IPS DF 6.9 (cell line): Measurements from ENCODE around the gene IRF2BPL.
A peak's percentile ranks its signal among the peaks of the same experiment; 100 is the strongest.

Source experiments
- DNase-seq: peaks from one replicate; pipeline ENCODE4 v3.0.0-alpha.2; 2013; ENCODE audit warnings: low read depth, low spot score
- H3K27ac ChIP-seq: one replicate; pipeline ENCODE4 v1.5.1; 2013; ENCODE audit warnings: low read length, control low read depth
- H3K27me3 ChIP-seq: 2 replicates; pipeline ENCODE4 v1.6.1; 2013; ENCODE audit warnings: mild to moderate bottlenecking, low read length; ENCODE audit not compliant: control insufficient read depth, insufficient read depth
- H3K36me3 ChIP-seq: 2 replicates; pipeline ENCODE4 v1.6.1; 2013; ENCODE audit warnings: low read length; ENCODE audit not compliant: control insufficient read depth, insufficient read depth
- H3K4me1 ChIP-seq: 2 replicates; pipeline ENCODE4 v1.6.1; 2013; ENCODE audit warnings: low read length; ENCODE audit not compliant: control insufficient read depth, insufficient read depth
- H3K4me3 ChIP-seq: 2 replicates; pipeline ENCODE4 v1.5.1; 2013; ENCODE audit warnings: mild to moderate bottlenecking, low read length
- H3K9me3 ChIP-seq: 2 replicates; pipeline ENCODE4 v1.6.1; 2013; ENCODE audit warnings: low read length, inconsistent platforms; ENCODE audit not compliant: control insufficient read depth, insufficient read depth
- WGBS: extraction: QIAGEN DNeasy Blood & Tissue Kit; methylation state at CpG from one replicate; pipeline ENCODE4 v1.1.7; 2013; ENCODE audit warnings: mixed read lengths, missing lambda C conversion rate; ENCODE audit not compliant: insufficient read length, insufficient coverage; 5-methylcytosine and 5-hydroxymethylcytosine counted together

IRF2BPL gene

DNA sequence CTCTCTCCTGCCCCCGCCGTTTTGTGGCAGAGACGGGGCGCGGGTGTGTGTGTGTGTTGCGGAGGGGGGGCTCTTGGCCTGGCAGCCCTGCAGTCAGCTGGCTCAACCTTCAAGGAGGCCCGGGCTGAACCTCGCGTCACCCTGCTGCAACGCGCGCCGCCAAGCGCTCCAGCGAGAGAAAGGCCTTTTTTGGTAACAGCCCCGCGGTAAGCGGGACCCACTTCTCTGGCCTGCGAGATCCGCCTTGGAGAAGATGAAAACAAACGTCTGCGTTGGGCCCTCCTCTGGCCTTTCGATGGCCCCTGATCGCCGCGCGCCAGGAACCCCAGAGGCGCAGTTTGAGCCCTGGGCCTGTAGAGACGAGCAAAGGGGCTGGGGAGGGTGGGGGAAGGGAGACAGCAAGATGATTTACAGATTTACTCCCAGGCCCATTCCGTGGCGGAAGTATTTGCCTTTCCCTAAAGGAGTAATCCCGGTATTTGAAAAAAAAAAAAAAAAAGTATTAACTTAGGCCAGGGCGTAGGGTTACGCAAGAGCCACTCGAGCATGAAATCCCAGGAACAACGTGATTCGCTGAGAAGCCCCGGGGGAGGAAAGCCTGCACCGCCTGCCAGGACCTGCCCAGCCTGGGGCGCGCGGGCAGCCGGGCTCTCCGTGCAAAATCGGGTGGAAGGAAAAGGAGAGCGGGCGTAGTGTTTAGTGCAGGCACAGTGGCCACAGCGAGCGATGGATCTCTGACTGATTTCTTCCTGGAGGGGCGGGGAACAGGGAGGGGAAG, 4.5 kb upstream of the IRF2BPL start:
- Histone ChIP-seq H3K9me3 (no peaks in the 10 kb centered on the region), H3K27me3 (no peaks in the 10 kb centered on the region), H3K27ac (no peak overlapping the region), H3K4me1 (peaks cover 10% of the 10 kb centered on the region), H3K4me3 (peak overlapping the region; percentile 21; the same call in 1 of the 2 replicates), H3K36me3 (no peaks in the 10 kb centered on the region)
- DNase-seq: no peak
- no CpG with 5 or more reads among the region's 50 CpGs for WGBS

DNA sequence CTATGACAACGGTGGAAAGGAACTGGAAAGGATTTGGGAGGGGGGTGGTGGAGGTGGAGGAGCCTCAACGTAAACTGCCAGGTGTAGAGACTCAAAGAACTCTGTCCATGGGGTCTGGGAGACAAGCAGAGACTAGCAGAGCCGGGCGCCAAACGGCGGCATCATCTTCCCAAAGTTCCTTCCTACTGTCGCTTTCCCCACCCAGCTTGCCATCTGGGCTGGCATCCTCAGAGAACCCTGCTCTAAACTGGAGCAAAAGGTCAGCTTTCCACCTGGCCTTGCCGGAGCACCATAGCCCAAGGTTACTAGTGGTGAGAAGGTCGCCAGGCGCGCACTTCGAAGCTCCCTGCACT, 4.0 kb upstream of the IRF2BPL start:
- WGBS: no CpG with 5 or more reads among the region's 12 CpGs
- H3K4me3 ChIP-seq: no peak overlapping the region; the same call in 1 of the 2 replicates
- no peaks in the 10 kb centered on the region for H3K27me3 ChIP-seq
- H3K4me1 ChIP-seq: peaks cover 10% of the 10 kb centered on the region
- no peaks in the 10 kb centered on the region for H3K36me3 ChIP-seq
- H3K9me3 ChIP-seq: no peaks in the 10 kb centered on the region
- DNase-seq: no peak
- no peak overlapping the region for H3K27ac ChIP-seq

DNA sequence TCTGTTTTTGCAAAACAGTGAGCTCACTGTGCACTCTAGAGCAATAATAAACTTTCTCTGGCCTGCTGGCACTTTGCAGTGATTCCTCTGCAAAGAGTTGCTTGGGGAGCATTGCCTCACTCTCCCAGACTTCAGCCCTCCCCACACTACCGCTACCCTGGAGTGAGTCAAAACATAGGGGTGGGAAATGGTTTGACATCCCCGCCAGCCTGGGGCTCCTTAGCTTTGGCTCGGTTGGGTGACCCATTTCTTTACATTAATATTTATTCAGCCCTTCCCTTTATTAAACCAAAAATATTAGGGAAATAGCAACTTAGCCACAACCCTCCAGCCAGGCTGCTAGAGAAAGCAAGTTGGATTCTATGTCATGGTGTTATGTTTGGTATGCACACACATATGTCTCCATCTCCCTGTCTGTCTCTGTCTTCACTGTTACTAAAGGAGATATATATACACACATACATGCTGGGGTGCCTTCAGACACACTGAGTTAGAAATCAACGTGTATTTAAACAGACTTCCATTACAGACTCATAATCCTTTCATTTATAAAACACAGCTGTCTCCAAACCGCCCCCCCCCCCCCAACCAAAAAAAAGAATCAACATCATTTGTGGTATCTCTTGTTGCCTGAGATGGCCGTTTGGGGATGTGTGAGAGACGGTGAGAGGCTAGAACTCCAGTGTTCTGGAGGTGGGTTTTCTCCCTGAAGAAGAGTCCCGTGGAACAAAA, 3.4 kb upstream of the IRF2BPL start:
- H3K27me3 ChIP-seq: no peaks in the 10 kb centered on the region
- peaks cover 10% of the 10 kb centered on the region for H3K4me1 ChIP-seq
- no peak for DNase-seq
- H3K27ac ChIP-seq: no peak overlapping the region
- no peaks in the 10 kb centered on the region for H3K9me3 ChIP-seq
- H3K4me3 ChIP-seq: no peak overlapping the region
- no CpG with 5 or more reads among the region's 8 CpGs for WGBS
- no peaks in the 10 kb centered on the region for H3K36me3 ChIP-seq

DNA sequence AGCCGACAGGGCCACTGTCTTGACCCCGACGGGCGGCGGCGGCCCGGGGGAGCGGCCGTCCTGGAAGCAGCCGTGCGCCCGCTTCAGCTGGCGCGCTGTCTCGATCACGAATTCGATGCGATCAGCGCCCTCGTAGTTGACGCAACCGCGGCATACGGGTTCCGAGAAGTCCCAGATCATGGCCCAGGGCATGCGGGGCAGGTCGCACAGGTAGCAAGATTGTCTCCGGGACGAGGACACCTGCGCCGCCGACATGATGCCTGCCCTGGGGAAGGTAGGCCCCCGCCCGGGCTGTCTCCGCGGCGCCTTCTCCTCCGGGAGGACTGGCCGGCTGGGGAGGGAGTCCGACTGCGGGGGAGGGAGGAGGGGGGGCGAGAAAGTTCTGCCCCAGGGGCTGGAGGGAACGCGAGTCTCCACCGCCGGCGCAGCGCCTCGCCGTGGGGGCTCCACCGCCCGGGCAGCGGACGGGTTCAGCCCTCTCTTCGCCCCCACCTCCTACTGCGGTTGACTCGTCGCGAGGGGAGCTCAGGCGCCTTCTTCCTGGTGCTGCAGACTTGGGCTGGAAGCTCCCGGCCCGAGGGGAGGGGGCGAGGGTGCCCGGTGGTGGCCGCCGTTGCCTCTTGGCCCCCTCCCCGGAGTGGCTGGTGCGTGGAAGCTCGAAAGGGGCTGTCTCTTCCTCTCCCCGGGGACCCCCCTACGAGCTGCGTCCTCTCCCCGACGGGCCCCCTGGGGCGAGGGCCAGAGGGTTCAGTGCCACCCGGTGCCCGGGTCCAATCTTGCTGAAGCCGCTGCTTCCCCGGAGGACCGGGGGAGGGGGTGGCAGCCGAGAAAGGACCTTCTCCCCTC, 747 bp downstream of the IRF2BPL start:
- H3K9me3 ChIP-seq: no peaks in the 10 kb centered on the region
- H3K36me3 ChIP-seq: peaks cover 4% of the 10 kb centered on the region; the same call in 1 of the 2 replicates
- WGBS: no CpG with 5 or more reads among the region's 81 CpGs
- DNase-seq: no peak
- H3K4me3 ChIP-seq: peak overlapping the region; percentile 76
- no peaks in the 10 kb centered on the region for H3K27me3 ChIP-seq
- peaks cover 12% of the 10 kb centered on the region for H3K4me1 ChIP-seq
- H3K27ac ChIP-seq: no peak overlapping the region

DNA sequence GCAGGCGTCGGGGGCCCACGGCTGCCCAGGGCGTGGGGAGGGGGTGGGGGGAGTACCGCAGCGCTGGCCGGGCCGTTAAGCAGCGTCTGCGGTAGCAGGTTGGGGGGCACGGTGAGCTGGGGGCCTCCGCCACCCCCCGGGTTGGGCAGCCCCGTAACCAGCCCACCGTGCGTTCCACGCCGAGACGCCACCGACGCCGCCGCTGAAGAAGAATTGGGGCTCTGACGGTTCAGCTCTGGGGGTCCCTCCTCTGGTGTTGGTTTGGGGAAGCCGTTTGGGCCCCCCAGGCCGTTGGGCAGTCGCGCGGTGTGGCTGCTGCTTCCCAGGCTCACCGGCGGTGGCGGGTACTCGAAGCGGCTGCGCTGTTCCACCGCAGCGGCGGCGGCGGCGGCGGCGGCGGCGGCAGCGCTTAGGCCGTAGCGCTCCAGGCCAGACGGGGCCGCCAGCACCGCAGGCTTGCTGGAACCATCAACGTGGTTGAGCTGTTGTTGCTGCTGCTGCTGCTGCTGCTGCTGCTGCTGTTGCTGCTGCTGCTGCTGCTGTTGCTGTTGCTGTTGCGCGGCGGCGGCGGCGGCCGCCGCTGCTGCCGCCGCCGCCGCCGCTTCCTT, 1.5 kb downstream of the IRF2BPL start:
- no peak overlapping the region for H3K27ac ChIP-seq
- H3K4me3 ChIP-seq: peak overlapping the region; percentile 76; the same call in 1 of the 2 replicates
- no peaks in the 10 kb centered on the region for H3K9me3 ChIP-seq
- WGBS: no CpG with 5 or more reads among the region's 65 CpGs
- peaks cover 10% of the 10 kb centered on the region for H3K4me1 ChIP-seq
- no peak for DNase-seq
- no peaks in the 10 kb centered on the region for H3K27me3 ChIP-seq
- peaks cover 4% of the 10 kb centered on the region; the same call in 1 of the 2 replicates for H3K36me3 ChIP-seq

DNA sequence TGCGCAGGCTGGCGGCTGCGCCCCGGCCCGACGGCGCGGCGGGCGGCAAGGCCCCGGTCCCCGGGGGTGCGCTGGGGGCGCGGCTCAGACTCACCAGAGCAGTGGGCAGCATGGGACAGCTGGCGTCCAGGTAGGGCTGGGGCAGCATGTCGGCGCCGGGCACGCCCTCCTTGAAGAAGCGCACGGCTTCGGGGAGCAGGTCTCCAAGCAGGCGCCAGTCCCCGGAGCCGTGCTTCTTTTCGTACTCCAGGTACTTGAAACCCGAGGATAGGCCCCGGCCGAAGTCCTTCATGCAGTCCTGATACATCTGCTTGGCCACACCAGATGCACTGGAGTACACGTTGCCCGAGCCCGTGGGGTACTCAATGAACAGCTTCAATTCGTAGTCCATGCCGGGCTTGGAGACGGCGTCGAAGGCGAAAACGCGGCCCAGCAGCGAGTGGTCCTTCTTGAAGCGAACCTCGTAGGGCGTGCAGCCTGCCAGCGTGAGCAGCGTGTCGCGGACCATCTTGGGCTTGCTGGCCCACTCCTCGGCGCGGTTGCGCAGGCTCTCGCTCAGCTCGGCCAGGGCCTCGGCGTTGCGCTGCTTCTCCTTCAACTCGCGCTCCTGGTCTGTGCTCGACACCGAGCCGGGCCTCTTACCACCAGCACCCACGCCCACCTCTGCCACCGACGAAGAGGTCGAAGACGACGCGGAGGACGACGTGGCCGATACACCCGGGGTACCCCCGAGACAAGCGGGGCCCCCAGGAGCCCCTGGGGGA, 2.2 kb downstream of the IRF2BPL start:
- H3K36me3 ChIP-seq: peaks cover 4% of the 10 kb centered on the region; the same call in 1 of the 2 replicates
- no CpG with 5 or more reads among the region's 76 CpGs for WGBS
- H3K9me3 ChIP-seq: no peaks in the 10 kb centered on the region
- no peak overlapping the region for H3K27ac ChIP-seq
- H3K4me3 ChIP-seq: peak overlapping the region; percentile 76; the same call in 1 of the 2 replicates
- peaks cover 5% of the 10 kb centered on the region; the same call in 1 of the 2 replicates for H3K4me1 ChIP-seq
- H3K27me3 ChIP-seq: no peaks in the 10 kb centered on the region
- no peak for DNase-seq

DNA sequence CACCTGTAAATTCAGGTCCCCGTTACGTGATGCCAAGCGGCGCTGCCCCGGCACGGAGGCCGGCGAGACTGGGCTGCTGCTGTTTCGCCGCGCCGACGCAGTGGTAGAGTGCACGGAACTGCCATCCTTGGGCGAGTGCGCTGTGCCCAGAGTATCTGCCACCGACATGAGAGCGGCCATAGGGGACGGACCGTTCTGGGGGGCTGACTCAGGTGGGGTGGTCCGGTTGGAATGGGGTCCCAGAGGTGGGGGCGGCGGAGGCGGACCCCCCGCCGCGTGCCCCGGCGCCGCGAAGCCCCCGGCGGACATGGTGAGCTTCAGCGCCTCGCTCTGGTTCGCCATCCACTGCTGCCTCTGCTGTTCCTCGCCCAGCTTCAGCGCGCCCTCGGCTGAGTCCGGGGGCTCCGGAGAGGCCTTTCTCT, 2.8 kb downstream of the IRF2BPL start:
- peaks cover 5% of the 10 kb centered on the region; the same call in 1 of the 2 replicates for H3K4me1 ChIP-seq
- no peak overlapping the region for H3K27ac ChIP-seq
- no peaks in the 10 kb centered on the region for H3K9me3 ChIP-seq
- no peaks in the 10 kb centered on the region for H3K27me3 ChIP-seq
- no peak for DNase-seq
- peak overlapping the region; percentile 76; the same call in 1 of the 2 replicates for H3K4me3 ChIP-seq
- peaks cover 4% of the 10 kb centered on the region; the same call in 1 of the 2 replicates for H3K36me3 ChIP-seq
- no CpG with 5 or more reads among the region's 42 CpGs for WGBS

DNA sequence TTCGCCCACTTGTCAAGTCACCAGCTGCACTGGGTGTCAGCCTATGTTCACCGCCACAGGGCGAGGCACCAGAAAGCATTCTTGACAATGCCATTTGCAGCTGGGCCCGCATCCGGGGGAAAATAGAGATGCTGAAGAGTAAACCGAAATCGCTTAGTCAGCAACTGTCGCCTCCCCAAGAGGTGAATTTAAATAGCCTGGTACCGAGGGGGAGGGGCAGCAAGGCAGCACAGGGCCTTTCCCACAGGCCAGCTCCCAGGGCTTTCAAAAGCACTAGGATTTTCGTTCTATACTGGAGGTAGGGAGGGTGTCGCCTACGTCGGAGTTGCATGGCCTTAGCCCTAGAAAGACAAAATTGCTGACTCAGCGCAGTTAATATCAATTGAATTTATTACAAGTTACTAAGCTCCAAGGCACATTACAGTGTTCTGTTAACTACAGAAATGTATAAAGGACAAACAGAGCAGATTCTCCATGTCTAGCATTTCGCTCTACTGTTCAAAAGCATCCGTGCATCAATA, 4.3 kb downstream of the IRF2BPL start:
- Histone ChIP-seq H3K36me3 (peaks cover 4% of the 10 kb centered on the region; the same call in 1 of the 2 replicates), H3K27me3 (no peaks in the 10 kb centered on the region), H3K27ac (no peak overlapping the region), H3K4me3 (peak overlapping the region; percentile 13; the same call in 1 of the 2 replicates), H3K9me3 (no peaks in the 10 kb centered on the region), H3K4me1 (peaks cover 4% of the 10 kb centered on the region; the same call in 1 of the 2 replicates)
- WGBS: no CpG with 5 or more reads among the region's 16 CpGs
- DNase-seq: peak; percentile 71
